WTC11 (cell line): ENCODE data around the gene PPP2R2C. TPM values are rescaled to one million over a fixed set of nuclear protein-coding genes. Genes with fewer than 3 reads are reported as not detected.

Source experiments
- ATAC-seq: fragments of 200-7000 bp; cut with Tn5 transposase; 2 replicates; pipeline ENCODE4 v1.10.0; 2021; ENCODE audit warnings: mild to moderate bottlenecking, moderate library complexity
- CTCF ChIA-PET: fragments of 300-600 bp; sonication (Branson Sonifier 250); formaldehyde crosslinking; loops from one replicate; lab custom pipeline; 2021; ENCODE audit warnings: antibody characterized with exemption; lab: Charles Lee
- POLR2A ChIA-PET: fragments of 350-600 bp; sonication (Branson Sonifier 250); formaldehyde crosslinking; loops from one replicate; lab custom pipeline; 2021; ENCODE audit warnings: antibody characterized with exemption; lab: Charles Lee
- DNase-seq: peaks from one replicate; pipeline ENCODE4 v3.0.0; 2021; ENCODE audit warnings: low spot score
- H3K27ac Mint-ChIP-seq: 2 replicates; pipeline ENCODE4 v1.8.0; 2021; ENCODE audit warnings: mixed read lengths
- H3K27me3 Mint-ChIP-seq: 2 replicates; pipeline ENCODE4 v1.8.0; 2021; ENCODE audit warnings: low read depth, mild to moderate bottlenecking, moderate library complexity, mixed read lengths
- H3K36me3 Mint-ChIP-seq: 2 replicates; pipeline ENCODE4 v1.8.0; 2021; ENCODE audit warnings: mixed read lengths
- H3K4me1 Mint-ChIP-seq: 2 replicates; pipeline ENCODE4 v1.8.0; 2022; ENCODE audit warnings: mixed read lengths
- H3K4me3 Mint-ChIP-seq: 2 replicates; pipeline ENCODE4 v1.8.0; 2021; ENCODE audit warnings: mild to moderate bottlenecking, moderate library complexity, mixed read lengths
- H3K9me3 Mint-ChIP-seq: 2 replicates; pipeline ENCODE4 v1.8.0; 2021; ENCODE audit warnings: mixed read lengths
- ATF1 ChIP-seq: sonication (generic); formaldehyde crosslinking; IDR thresholded peaks from 2 replicates; pipeline ENCODE4 v1.8.1; 2023; ENCODE audit warnings: mild to moderate bottlenecking, moderate library complexity, missing genetic modification reagents
- CBFB ChIP-seq: sonication (generic); formaldehyde crosslinking; IDR thresholded peaks from 2 replicates; pipeline ENCODE4 v1.8.1; 2022; ENCODE audit warnings: mild to moderate bottlenecking, low read depth, missing genetic modification reagents
- ETV6 ChIP-seq: sonication (generic); formaldehyde crosslinking; IDR thresholded peaks from 2 replicates; pipeline ENCODE4 v1.8.1; 2022; ENCODE audit warnings: mild to moderate bottlenecking, missing genetic modification reagents
- GTF2I ChIP-seq: fragments of 250-450 bp; sonication (Bioruptor Pico); conservative IDR thresholded peaks from 2 replicates; pipeline ENCODE4 v1.4.0; 2021; ENCODE audit warnings: mild to moderate bottlenecking
- NFATC4 ChIP-seq: fragments of 250-450 bp; sonication (Bioruptor Pico); IDR thresholded peaks from 2 replicates; pipeline ENCODE4 v1.9.0; 2021; ENCODE audit warnings: mild to moderate bottlenecking
- NR1H2 ChIP-seq: sonication (generic); formaldehyde crosslinking; IDR thresholded peaks from 2 replicates; pipeline ENCODE4 v1.9.0; 2021; ENCODE audit warnings: mild to moderate bottlenecking, moderate library complexity, missing genetic modification reagents
- RORB ChIP-seq: fragments of 250-450 bp; sonication (Bioruptor Pico); IDR thresholded peaks from 2 replicates; pipeline ENCODE4 v1.9.0; 2021; ENCODE audit warnings: mild to moderate bottlenecking
- SMAD4 ChIP-seq: sonication (generic); formaldehyde crosslinking; IDR thresholded peaks from 2 replicates; pipeline ENCODE4 v1.8.0; 2022; ENCODE audit warnings: mild to moderate bottlenecking, missing genetic modification reagents
- TEAD1 ChIP-seq: sonication (generic); formaldehyde crosslinking; IDR thresholded peaks from 2 replicates; pipeline ENCODE4 v1.8.0; 2022; ENCODE audit warnings: mild to moderate bottlenecking, missing genetic modification reagents
- ZBTB21 ChIP-seq: sonication (generic); formaldehyde crosslinking; IDR thresholded peaks from 2 replicates; pipeline ENCODE4 v1.8.1; 2023; ENCODE audit warnings: mild to moderate bottlenecking, missing genetic modification reagents, borderline replicate concordance
- ZNF416 ChIP-seq: fragments of 250-450 bp; sonication (Bioruptor Pico); IDR thresholded peaks from 2 replicates; pipeline ENCODE4 v1.9.0; 2021; ENCODE audit warnings: mild to moderate bottlenecking, inconsistent platforms
- total RNA-seq: library from RNA; stranded (reverse); gene quantifications from 3 replicates; pipeline ENCODE4 v1.2.3, GENCODE V29; 2021
- TF ChIP-seq, protein P1 (sequence below): sonication (generic); formaldehyde crosslinking; conservative IDR thresholded peaks from 2 replicates; pipeline ENCODE4 v1.8.1; 2023; ENCODE audit warnings: mild to moderate bottlenecking, low read depth, missing genetic modification reagents, moderate library complexity
- TF ChIP-seq, protein P2 (sequence below): sonication (generic); formaldehyde crosslinking; IDR thresholded peaks from 2 replicates; pipeline ENCODE4 v1.8.0; 2022; ENCODE audit warnings: mild to moderate bottlenecking, missing genetic modification reagents
- TF ChIP-seq, protein P3 (sequence below): sonication (generic); formaldehyde crosslinking; IDR thresholded peaks from 2 replicates; pipeline ENCODE4 v1.8.1; 2023; ENCODE audit warnings: mild to moderate bottlenecking, missing genetic modification reagents
- TF ChIP-seq, protein P4 (sequence below): sonication (generic); formaldehyde crosslinking; IDR thresholded peaks from 2 replicates; pipeline ENCODE4 v1.8.1; 2022; ENCODE audit warnings: low read depth, mild to moderate bottlenecking, moderate library complexity, missing genetic modification reagents, borderline replicate concordance

The PPP2R2C gene
- total RNA-seq, 1 experiment from 2014 or later, result 11.5 TPM

DNA sequence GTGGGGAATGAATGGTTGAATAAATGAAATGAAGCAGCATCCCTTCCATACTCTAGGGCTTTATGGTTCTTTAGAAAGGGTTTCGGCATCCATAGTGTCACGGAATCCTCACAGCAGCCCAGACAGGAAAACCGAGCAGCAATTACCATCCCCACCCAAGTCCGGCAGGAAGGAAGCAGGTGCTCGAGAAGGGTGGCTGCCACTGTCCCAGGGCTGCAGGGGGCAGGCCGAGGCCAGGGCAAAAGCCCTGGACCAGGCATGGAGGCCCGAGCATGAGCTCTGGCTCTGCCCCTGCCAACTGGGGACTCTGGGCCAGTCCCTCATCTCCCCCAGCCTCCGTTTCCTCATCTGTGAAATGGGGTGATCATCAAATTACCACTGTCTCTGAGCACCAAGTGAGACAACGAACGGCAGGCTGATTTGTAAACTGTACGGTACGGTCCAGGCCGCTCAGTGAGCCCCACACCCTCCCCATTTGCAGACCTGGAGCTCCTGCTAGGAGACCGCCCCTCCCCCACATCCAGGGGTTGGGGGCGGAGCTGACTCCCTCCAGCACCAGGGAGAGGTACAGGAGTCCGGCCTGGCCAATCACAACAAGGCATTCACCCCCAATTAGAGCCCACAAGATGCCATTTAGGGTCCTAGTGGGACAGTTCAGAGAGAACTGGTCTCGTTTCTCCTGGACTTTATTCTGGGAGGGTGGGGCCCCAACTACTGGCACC is 102.3 kb downstream of the PPP2R2C start:
- no peaks in the 10 kb centered on the region for H3K36me3 Mint-ChIP-seq
- DNase-seq (peak; percentile 66), ATAC-seq (peak; percentile 74)
- H3K27me3 Mint-ChIP-seq, result no peaks in the 10 kb centered on the region
- POLR2A ChIA-PET, result no interaction called here
- no peak overlapping the region for H3K27ac Mint-ChIP-seq
- peaks cover 18% of the 10 kb centered on the region for H3K4me1 Mint-ChIP-seq
- no peak overlapping the region for H3K4me3 Mint-ChIP-seq
- CTCF ChIA-PET, result interaction anchor here (0.5 to 1.9 kb wide), 8 partner anchors 10 to 176 kb away, joined by 3 to 12 read pairs (median 4); no protein-coding TSS in a partner anchor
- H3K9me3 Mint-ChIP-seq, result no peaks in the 10 kb centered on the region
- TF ChIP-seq, protein P1, sequence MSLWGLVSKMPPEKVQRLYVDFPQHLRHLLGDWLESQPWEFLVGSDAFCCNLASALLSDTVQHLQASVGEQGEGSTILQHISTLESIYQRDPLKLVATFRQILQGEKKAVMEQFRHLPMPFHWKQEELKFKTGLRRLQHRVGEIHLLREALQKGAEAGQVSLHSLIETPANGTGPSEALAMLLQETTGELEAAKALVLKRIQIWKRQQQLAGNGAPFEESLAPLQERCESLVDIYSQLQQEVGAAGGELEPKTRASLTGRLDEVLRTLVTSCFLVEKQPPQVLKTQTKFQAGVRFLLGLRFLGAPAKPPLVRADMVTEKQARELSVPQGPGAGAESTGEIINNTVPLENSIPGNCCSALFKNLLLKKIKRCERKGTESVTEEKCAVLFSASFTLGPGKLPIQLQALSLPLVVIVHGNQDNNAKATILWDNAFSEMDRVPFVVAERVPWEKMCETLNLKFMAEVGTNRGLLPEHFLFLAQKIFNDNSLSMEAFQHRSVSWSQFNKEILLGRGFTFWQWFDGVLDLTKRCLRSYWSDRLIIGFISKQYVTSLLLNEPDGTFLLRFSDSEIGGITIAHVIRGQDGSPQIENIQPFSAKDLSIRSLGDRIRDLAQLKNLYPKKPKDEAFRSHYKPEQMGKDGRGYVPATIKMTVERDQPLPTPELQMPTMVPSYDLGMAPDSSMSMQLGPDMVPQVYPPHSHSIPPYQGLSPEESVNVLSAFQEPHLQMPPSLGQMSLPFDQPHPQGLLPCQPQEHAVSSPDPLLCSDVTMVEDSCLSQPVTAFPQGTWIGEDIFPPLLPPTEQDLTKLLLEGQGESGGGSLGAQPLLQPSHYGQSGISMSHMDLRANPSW (CRISPR knock-in tag), result no peak
- 0 out of 2 replicates have a peak, but pooled peaks have one; percentile 46 for TF ChIP-seq GTF2I (CRISPR knock-in tag)

DNA sequence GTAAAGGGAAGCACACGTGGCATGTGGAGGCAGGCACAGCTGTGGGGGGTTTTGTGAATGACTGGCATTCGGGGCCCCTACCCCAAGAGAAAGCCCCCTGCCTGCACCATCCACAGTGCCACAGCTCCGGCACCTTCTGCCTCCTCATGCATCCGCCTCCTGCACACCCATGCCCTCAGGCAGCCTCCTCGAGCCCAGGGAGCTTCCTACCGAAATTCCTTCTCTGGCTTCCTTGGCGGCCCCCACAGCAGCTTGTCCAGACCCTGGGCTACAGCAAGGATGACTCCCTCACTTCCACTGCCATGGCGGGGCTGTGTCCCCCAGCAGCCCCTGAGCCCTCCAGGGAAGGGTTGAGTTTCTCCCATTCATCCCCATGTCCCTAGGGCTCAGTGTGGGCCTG is 102.9 kb downstream of the PPP2R2C start:
- Mint-ChIP-seq H3K36me3 (no peaks in the 10 kb centered on the region), H3K9me3 (no peaks in the 10 kb centered on the region), H3K4me3 (no peak overlapping the region), H3K27me3 (no peaks in the 10 kb centered on the region), H3K4me1 (peaks cover 18% of the 10 kb centered on the region), H3K27ac (no peak overlapping the region)
- ChIA-PET CTCF (interaction anchor here (1.4 to 1.9 kb wide), 2 partner anchors 12 to 38 kb away, joined by 4 to 12 read pairs; no protein-coding TSS in a partner anchor), POLR2A (interaction anchor here (0.5 kb wide), 1 partner anchor 233 kb away, joined by 3 read pairs; no protein-coding TSS in a partner anchor)
- no peak for ATAC-seq
- TF ChIP-seq ATF1 (CRISPR knock-in tag) (no peak), CBFB (CRISPR knock-in tag) (no peak), TEAD1 (no peak), ETV6 (no peak), ZNF416 (no peak), GTF2I (CRISPR knock-in tag) (no peak), RORB (CRISPR knock-in tag) (no peak)
- TF ChIP-seq, protein P1 (CRISPR knock-in tag), result no peak
- no peak for DNase-seq

DNA sequence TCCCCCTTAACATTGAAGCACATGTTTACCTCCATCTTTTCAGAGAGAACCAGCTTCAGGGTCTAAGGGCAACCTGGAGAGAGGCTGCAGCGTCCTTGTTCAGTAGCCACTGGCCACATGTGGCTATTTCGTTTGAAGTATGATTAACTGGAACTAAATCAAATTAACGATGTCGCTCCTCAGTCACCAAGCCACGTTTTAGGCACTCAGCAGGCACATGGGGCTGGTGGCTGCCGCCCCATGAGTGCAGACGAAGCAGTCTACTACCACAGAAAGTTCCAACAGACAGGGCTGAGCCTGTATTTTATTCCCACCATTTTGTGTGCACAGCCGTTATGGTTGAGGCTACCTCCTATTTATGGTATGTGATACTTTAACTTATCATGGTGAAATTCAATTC is 103.4 kb downstream of the PPP2R2C start:
- no peak overlapping the region for H3K4me3 Mint-ChIP-seq
- peaks cover 19% of the 10 kb centered on the region for H3K4me1 Mint-ChIP-seq
- DNase-seq, result no peak
- ChIA-PET POLR2A (interaction anchor here (0.5 kb wide), 1 partner anchor 234 kb away, joined by 3 read pairs; no protein-coding TSS in a partner anchor), CTCF (interaction anchor here (1.4 kb wide), 1 partner anchor 12 kb away, joined by 4 read pairs; no protein-coding TSS in a partner anchor)
- no peaks in the 10 kb centered on the region for H3K9me3 Mint-ChIP-seq
- no peak overlapping the region for H3K27ac Mint-ChIP-seq
- no peak for TF ChIP-seq SMAD4 (CRISPR knock-in tag)
- TF ChIP-seq NR1H2 (CRISPR knock-in tag), result no peak
- TF ChIP-seq, protein P2, sequence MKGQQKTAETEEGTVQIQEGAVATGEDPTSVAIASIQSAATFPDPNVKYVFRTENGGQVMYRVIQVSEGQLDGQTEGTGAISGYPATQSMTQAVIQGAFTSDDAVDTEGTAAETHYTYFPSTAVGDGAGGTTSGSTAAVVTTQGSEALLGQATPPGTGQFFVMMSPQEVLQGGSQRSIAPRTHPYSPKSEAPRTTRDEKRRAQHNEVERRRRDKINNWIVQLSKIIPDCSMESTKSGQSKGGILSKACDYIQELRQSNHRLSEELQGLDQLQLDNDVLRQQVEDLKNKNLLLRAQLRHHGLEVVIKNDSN (CRISPR knock-in tag), result no peak
- no peaks in the 10 kb centered on the region for H3K36me3 Mint-ChIP-seq
- no peaks in the 10 kb centered on the region for H3K27me3 Mint-ChIP-seq
- ATAC-seq, result no peak

DNA sequence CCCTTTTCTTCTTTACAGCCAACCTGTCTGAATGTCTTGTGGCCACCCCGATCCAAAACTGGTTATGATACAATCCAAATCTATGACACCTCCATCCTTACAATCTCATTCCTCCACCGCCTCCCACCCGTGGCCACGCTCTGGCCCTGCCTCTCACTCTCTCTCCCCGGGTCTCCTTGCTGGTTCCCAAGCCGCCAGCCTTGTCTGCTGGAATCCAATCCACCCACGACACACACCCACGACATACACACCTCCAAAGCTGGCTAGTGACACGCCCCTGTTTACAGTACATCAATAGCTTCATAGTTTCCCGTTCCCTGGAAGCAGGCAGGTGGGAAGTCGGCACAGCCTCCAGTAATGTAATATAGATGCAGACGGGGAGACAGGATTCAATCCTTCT is 103.8 kb downstream of the PPP2R2C start:
- Mint-ChIP-seq H3K27ac (no peak overlapping the region), H3K4me1 (peaks cover 21% of the 10 kb centered on the region), H3K4me3 (no peak overlapping the region), H3K9me3 (no peaks in the 10 kb centered on the region), H3K36me3 (no peaks in the 10 kb centered on the region), H3K27me3 (no peaks in the 10 kb centered on the region)
- no peak for DNase-seq
- ChIA-PET CTCF (no interaction called here), POLR2A (no interaction called here)
- ATAC-seq, result no peak
- TF ChIP-seq, protein P3, sequence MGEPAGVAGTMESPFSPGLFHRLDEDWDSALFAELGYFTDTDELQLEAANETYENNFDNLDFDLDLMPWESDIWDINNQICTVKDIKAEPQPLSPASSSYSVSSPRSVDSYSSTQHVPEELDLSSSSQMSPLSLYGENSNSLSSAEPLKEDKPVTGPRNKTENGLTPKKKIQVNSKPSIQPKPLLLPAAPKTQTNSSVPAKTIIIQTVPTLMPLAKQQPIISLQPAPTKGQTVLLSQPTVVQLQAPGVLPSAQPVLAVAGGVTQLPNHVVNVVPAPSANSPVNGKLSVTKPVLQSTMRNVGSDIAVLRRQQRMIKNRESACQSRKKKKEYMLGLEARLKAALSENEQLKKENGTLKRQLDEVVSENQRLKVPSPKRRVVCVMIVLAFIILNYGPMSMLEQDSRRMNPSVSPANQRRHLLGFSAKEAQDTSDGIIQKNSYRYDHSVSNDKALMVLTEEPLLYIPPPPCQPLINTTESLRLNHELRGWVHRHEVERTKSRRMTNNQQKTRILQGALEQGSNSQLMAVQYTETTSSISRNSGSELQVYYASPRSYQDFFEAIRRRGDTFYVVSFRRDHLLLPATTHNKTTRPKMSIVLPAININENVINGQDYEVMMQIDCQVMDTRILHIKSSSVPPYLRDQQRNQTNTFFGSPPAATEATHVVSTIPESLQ, result no peak
- TF ChIP-seq ZBTB21 (no peak), NFATC4 (CRISPR knock-in tag) (no peak)
- TF ChIP-seq, protein P4, sequence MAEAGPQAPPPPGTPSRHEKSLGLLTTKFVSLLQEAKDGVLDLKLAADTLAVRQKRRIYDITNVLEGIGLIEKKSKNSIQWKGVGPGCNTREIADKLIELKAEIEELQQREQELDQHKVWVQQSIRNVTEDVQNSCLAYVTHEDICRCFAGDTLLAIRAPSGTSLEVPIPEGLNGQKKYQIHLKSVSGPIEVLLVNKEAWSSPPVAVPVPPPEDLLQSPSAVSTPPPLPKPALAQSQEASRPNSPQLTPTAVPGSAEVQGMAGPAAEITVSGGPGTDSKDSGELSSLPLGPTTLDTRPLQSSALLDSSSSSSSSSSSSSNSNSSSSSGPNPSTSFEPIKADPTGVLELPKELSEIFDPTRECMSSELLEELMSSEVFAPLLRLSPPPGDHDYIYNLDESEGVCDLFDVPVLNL (CRISPR knock-in tag), result no peak
